ENCODE measurements around the gene C10orf71. TPM values are rescaled to one million over a fixed set of nuclear protein-coding genes. Genes with fewer than 3 reads are reported as not detected.

C10orf71 gene
- total RNA-seq, 1 donor from 2014 or later, result not detected

DNA sequence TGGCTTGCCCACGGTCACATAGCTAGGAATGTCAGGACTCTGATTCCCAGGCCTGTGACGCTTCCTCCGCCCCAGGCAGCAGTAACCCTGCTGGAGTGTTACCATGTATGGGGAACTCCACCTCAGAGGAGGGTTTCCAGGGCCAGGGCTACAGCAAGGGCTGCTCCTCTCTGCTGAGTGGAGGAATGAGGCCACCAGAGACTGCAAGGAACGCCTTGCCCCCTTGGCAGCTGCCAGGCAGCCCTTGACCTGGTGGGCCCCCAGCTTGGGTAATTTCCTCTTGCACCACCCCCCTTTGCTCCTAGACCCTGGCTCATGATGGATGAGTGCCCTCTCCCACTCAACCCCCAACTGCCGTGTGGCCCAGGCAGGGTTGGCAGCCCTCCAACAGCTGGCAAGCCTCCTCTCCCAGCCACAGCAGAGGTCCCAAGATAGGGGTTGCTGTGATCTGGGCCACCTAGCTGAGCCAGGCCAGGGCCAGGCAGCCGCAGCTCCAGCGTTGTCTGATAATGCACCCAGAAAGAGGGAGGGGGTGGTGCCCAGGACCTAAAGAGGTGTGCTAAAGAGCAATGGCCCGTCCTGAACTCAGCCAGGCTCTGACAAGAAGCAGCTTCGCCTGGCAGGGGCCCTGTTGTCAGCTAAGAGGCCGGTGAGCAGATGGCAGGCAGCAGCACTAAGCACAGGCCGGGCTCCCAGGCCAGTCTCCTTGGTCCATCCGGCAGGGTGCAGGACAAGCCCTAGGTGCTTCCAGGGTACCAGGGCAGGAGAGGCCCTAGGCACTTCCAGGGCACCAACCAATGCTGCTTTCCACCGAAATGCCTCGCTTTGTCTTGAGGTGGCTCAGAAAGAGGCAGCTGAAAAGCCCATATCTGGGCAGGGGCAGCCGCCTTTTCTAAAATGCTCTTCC is 61.6 kb downstream of the C10orf71 start:
- Histone ChIP-seq H3K4me3 (ENCODE audit: insufficient read depth, low read depth, low read length) (no peak overlapping the region), H2AFZ (ENCODE audit: low read depth, low read length) (no peak overlapping the region), H3K79me2 (ENCODE audit: insufficient read depth, low read length) (no peaks in the 10 kb centered on the region), H4K20me1 (ENCODE audit: insufficient read depth, low read length) (no peaks in the 10 kb centered on the region), H3K27ac (ENCODE audit: low read depth, low read length) (no peak overlapping the region), H3K9ac (ENCODE audit: low read length) (no peak overlapping the region), H3K4me1 (ENCODE audit: insufficient read depth, low read length) (no peaks in the 10 kb centered on the region), H3K9me3 (ENCODE audit: insufficient read depth, low read depth, low read length) (no peaks in the 10 kb centered on the region), H3K4me2 (ENCODE audit: low read length) (no peak overlapping the region), H3K36me3 (ENCODE audit: insufficient read depth, low read length) (no peaks in the 10 kb centered on the region), H3K27me3 (ENCODE audit: insufficient read depth, low read length) (no peaks in the 10 kb centered on the region)
- Mint-ChIP-seq H3K27ac (ENCODE audit: unreplicated experiment) (no peak overlapping the region), H3K27me3 (ENCODE audit: low read depth, unreplicated experiment) (peaks cover 20% of the 10 kb centered on the region), H3K4me3 (ENCODE audit: unreplicated experiment) (no peak overlapping the region), H3K36me3 (ENCODE audit: low read depth, unreplicated experiment) (no peaks in the 10 kb centered on the region), H3K9me3 (ENCODE audit: unreplicated experiment) (no peaks in the 10 kb centered on the region), H3K4me1 (ENCODE audit: low read depth, unreplicated experiment) (peaks cover 5% of the 10 kb centered on the region)
- FAIRE-seq (no peak), DNase-seq (ENCODE audit: low read depth) (no peak)
- TF ChIP-seq, protein P1, sequence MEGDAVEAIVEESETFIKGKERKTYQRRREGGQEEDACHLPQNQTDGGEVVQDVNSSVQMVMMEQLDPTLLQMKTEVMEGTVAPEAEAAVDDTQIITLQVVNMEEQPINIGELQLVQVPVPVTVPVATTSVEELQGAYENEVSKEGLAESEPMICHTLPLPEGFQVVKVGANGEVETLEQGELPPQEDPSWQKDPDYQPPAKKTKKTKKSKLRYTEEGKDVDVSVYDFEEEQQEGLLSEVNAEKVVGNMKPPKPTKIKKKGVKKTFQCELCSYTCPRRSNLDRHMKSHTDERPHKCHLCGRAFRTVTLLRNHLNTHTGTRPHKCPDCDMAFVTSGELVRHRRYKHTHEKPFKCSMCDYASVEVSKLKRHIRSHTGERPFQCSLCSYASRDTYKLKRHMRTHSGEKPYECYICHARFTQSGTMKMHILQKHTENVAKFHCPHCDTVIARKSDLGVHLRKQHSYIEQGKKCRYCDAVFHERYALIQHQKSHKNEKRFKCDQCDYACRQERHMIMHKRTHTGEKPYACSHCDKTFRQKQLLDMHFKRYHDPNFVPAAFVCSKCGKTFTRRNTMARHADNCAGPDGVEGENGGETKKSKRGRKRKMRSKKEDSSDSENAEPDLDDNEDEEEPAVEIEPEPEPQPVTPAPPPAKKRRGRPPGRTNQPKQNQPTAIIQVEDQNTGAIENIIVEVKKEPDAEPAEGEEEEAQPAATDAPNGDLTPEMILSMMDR (IDR thresholded peaks at IDR 0.05; ENCODE audit: insufficient read depth, low read depth, low read length), result no peak
- TF ChIP-seq EZH2 (IDR thresholded peaks at IDR 0.05; ENCODE audit: insufficient read depth, low read length), result no peak

DNA sequence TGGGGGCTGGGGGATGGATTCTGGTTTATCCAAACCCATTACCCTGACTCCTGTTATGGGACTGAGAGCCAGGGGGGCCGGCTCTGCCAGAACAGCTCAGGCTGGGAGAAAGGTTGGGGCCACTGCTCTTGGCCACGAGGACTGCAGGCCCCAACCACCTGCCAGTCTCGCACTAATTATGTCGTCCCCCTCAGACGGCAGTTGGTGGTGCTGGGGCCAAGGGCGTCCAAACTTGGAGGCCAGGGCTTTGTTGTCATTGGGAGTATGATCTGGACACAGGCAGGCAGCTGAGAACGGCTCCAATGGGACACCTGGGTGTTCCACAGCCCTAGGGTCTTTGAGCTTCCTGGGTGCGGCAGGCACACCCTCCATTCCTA is 62.2 kb downstream of the C10orf71 start:
- Histone ChIP-seq H3K27me3 (ENCODE audit: insufficient read depth, low read length) (no peaks in the 10 kb centered on the region), H2AFZ (ENCODE audit: low read depth, low read length) (no peak overlapping the region), H3K36me3 (ENCODE audit: insufficient read depth, low read length) (no peaks in the 10 kb centered on the region), H3K9me3 (ENCODE audit: insufficient read depth, low read depth, low read length) (no peaks in the 10 kb centered on the region), H3K4me1 (ENCODE audit: insufficient read depth, low read length) (no peaks in the 10 kb centered on the region), H3K27ac (ENCODE audit: low read depth, low read length) (no peak overlapping the region), H3K9ac (ENCODE audit: low read length) (no peak overlapping the region), H3K4me3 (ENCODE audit: insufficient read depth, low read depth, low read length) (no peak overlapping the region), H3K79me2 (ENCODE audit: insufficient read depth, low read length) (no peaks in the 10 kb centered on the region), H4K20me1 (ENCODE audit: insufficient read depth, low read length) (no peaks in the 10 kb centered on the region), H3K4me2 (ENCODE audit: low read length) (no peak overlapping the region)
- TF ChIP-seq, protein P1 (IDR thresholded peaks at IDR 0.05; ENCODE audit: insufficient read depth, low read depth, low read length), result no peak
- no peak for TF ChIP-seq EZH2 (IDR thresholded peaks at IDR 0.05; ENCODE audit: insufficient read depth, low read length)
- Mint-ChIP-seq H3K4me3 (ENCODE audit: unreplicated experiment) (no peak overlapping the region), H3K27ac (ENCODE audit: unreplicated experiment) (no peak overlapping the region), H3K36me3 (ENCODE audit: low read depth, unreplicated experiment) (no peaks in the 10 kb centered on the region), H3K27me3 (ENCODE audit: low read depth, unreplicated experiment) (peaks cover 16% of the 10 kb centered on the region), H3K9me3 (ENCODE audit: unreplicated experiment) (no peaks in the 10 kb centered on the region), H3K4me1 (ENCODE audit: low read depth, unreplicated experiment) (peaks cover 5% of the 10 kb centered on the region)
- no peak for DNase-seq (ENCODE audit: low read depth)
- no peak for FAIRE-seq

Data from astrocyte (in vitro differentiated cells and primary cell).